NCI-H526 treated with DMSO at 0.1 percent for 48 hours (cell line): ENCODE results near the gene HERC2.
"Not testable (repeated sequence)": the region's sequence is repeated elsewhere in the genome, so short reads cannot be mapped to it uniquely, and the experiment has no call there.

Experiments used
- DNase-seq: peaks from one replicate; lab custom pipeline; 2025; lab: John Stamatoyannopoulos, UW

HERC2 gene

GRCh38 chr15:28182216-28182615 lies 139.8 kb downstream of the HERC2 start:
- DNase-seq = no peak

GRCh38 chr15:28181366-28181765 lies 140.6 kb downstream of the HERC2 start:
- no peak for DNase-seq

GRCh38 chr15:28179270-28179669 lies 142.7 kb downstream of the HERC2 start:
- DNase-seq = no peak

GRCh38 chr15:28178727-28179126 lies 143.3 kb downstream of the HERC2 start:
- no peak for DNase-seq

DNA sequence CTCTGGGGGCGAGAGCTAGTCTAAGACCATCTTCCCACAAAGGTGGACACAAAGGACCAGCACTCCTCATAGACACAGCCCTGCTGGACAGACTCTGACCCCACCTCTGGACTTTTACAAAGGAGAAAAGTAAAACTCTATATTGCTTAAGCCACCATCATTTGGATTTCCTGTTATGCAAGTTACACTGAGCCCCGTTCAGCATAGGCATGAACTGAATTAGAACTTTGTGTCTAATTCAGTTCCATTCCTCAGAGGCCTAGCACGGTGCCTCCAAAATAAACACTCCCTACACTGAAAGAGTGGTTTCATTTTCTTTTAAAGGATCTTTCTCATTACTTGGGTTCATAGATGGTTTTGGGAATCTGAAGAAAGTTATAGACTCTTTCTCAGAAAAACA lies 143.7 kb downstream of the HERC2 start:
- no peak for DNase-seq

DNA sequence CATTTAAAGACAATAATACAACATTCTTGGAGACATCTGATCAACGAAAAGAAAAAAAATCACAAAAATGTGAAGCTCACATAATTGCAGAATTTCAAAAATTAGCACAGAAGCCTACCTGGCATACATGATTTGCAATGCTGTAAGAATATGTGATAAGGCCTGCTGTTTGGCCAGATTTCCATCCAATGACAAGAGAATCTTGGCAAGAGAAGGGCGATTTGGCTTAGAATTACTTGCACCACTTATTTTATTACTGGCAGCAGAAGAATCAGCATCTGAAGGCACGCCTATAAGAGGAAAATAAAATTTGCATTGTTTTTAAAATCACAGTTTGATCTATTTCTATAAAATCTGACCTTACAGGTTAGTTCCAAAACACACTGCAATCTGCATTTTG lies 152.6 kb downstream of the HERC2 start:
- DNase-seq = no peak

DNA sequence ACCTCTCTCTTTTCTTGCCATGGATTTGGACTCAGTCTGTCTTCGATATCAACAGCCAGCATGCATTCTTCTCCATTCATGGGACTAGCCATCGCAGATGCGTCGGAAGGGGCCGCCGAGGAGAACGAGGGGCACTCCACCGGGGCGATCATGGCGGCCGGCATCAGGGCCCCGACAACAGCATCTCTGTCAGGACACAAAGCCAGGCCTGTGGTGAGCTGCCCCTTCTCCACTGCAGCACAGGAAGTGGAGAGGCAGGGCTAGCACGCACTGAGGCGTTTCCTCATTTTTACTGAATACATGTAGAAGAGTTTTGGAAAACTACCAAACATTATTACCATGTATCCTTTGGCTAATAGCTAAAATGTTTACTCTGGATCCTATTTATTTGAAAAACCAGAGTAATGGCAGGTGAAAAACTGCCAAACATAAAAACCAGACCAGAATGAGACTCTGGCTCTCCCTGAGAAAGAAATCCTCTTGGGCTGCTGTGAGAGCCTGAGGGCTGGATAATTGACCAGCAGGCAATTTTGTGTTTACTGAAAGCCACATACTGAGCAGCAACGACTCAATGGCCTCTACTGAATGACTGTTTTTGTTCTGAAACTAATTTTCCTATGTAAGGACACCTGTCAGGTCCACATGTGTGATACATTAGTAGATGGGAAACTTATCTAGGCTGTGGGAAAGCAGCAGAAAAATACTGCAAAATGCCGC lies 153.4 kb downstream of the HERC2 start:
- DNase-seq = peak; percentile 84

DNA sequence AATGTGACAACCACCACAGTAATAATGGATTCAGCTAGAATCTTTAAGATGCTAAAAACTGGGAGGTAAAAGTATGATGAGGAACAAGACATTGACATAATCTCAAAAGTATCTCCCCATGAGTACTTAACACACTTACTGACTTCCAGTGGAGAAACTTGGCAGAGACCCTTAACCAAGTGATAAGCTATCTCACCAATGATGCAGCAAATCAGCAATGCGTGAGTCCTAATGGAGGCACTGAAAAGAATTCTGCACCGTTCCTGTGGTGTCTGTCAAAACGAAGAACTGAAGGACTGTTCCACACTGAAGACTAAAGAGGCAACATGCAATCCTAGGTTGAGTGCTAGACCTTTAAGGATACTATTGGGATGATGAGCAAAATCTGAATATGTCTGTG lies 154.9 kb downstream of the HERC2 start:
- no peak for DNase-seq

- DNase-seq = no peak
These were observed 156.2 kb downstream of the HERC2 start for GRCh38 chr15:28165791-28166190.

DNA sequence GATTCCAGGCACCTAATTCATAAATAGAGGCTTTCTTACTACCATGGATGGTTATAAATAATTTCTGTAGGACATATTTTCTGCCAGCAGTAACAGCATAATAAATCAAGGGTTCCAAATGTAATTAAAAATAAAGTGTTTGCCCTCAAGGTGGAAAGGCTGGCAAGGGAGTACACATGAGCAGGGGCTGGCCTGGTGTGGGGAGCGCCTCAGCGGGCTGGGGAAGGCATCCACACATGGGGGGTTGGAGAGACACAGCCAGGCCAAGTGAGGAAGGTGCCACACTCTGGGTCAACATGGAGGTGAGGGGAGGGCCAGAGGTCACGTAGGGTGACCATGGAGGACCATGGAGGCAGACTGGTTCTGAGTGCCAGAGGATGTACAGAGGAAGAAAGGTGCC lies 157.1 kb downstream of the HERC2 start:
- DNase-seq = no peak

DNA sequence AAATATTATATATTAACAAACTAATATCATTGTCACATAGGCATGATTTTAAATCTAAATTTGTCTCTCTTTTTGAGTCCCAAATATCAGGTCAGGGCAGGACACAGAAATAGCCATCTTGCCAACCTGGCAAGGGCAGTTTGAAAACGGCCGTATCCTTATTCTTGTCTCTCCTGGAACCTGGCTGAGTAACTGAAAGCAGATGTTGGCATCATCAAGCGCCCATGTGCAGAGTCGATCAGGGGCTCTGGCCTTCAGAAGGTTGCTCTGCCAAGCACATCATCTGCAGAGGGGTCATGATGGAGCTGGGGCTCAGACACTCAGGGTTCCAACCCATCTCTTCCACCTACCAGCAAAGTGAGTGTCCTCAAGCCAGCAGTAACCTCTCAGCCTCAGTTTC lies 167.7 kb downstream of the HERC2 start:
- DNase-seq = no peak

GRCh38 chr15:28153492-28154119 lies 168.4 kb downstream of the HERC2 start:
- DNase-seq = no peak

GRCh38 chr15:28152538-28152923 lies 169.4 kb downstream of the HERC2 start:
- not testable (repeated sequence) for DNase-seq

GRCh38 chr15:28151864-28152537 lies 170.0 kb downstream of the HERC2 start:
- DNase-seq = not testable (repeated sequence)

- no peak for DNase-seq
These were observed 174.2 kb downstream of the HERC2 start for GRCh38 chr15:28147801-28148200.

GRCh38 chr15:28145419-28145818 lies 176.6 kb downstream of the HERC2 start:
- not testable (repeated sequence) for DNase-seq

GRCh38 chr15:28140062-28140461 lies 181.9 kb downstream of the HERC2 start:
- DNase-seq = no peak

- not testable (repeated sequence) for DNase-seq
These were observed 184.5 kb downstream of the HERC2 start for GRCh38 chr15:28137408-28138039.

- not testable (repeated sequence) for DNase-seq
These were observed 185.6 kb downstream of the HERC2 start for GRCh38 chr15:28136236-28136904.

GRCh38 chr15:28133281-28133680 lies 188.7 kb downstream of the HERC2 start:
- no peak for DNase-seq

DNA sequence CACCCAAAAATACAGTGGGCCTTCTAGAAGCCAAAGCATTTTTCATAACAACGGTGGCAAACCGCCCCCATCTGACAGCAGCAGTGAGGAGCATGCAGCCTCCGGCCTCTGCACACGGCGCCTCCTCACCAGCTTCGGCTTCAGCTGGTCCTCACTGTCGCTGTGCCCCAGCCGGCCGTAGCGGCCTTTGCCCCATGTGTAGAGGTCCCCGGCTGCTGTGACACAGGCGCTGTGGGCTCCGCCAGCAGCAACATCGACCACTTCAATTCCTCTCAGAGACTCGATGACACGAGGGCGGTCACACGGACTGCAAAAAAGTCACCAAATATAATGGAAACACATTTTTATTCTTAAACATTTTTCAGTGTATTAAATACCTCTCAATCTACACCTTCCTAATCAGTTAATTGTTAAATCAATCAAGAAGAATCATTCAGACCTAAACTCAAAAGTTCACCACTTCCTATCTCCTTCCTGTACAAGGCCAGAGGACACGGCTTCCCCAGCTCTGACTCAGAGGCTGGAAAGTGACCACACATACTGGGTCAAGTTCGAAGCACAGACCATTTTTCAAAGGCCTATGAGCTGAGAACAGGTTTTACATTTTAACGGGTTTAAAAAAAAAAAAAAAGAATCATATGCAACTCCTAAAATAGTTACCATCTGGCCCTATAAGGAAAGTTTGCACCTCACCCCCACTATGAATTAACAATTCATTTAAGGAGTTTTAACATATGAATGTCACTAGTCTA lies 189.3 kb downstream of the HERC2 start:
- no peak for DNase-seq
